Measurements from ENCODE around the gene SMOC2.

The SMOC2 gene

GRCh38 chr6:168574075-168574698 is 133.2 kb downstream of the SMOC2 start:
- DNase-seq (ENCODE audit: low read depth in 2 of 2) = no peak

GRCh38 chr6:168574699-168575195 is 133.8 kb downstream of the SMOC2 start:
- DNase-seq (ENCODE audit: low read depth in 2 of 2) = no peak

GRCh38 chr6:168575346-168576098 is 134.5 kb downstream of the SMOC2 start:
- no peak for DNase-seq (ENCODE audit: low read depth in 2 of 2)

GRCh38 chr6:168576388-168576787 is 135.4 kb downstream of the SMOC2 start:
- no peak for DNase-seq (ENCODE audit: low read depth in 2 of 2)

- DNase-seq (ENCODE audit: low read depth in 2 of 2) = no peak
These were observed 136.5 kb downstream of the SMOC2 start for GRCh38 chr6:168577496-168577895.

GRCh38 chr6:168578036-168578435 is 137.1 kb downstream of the SMOC2 start:
- DNase-seq (ENCODE audit: low read depth in 2 of 2) = no peak

GRCh38 chr6:168581236-168581635 is 140.3 kb downstream of the SMOC2 start:
- no peak for DNase-seq (ENCODE audit: low read depth in 2 of 2)

GRCh38 chr6:168581706-168582105 is 140.7 kb downstream of the SMOC2 start:
- no peak for DNase-seq (ENCODE audit: low read depth in 2 of 2)

- DNase-seq (ENCODE audit: low read depth in 2 of 2) = no peak
These were observed 141.6 kb downstream of the SMOC2 start for GRCh38 chr6:168582571-168582981.

GRCh38 chr6:168583126-168583525 is 142.1 kb downstream of the SMOC2 start:
- DNase-seq (ENCODE audit: low read depth in 2 of 2) = no peak

- no peak for DNase-seq (ENCODE audit: low read depth in 2 of 2)
These were observed 142.8 kb downstream of the SMOC2 start for GRCh38 chr6:168583821-168584220.

GRCh38 chr6:168584249-168584648 is 143.3 kb downstream of the SMOC2 start:
- DNase-seq (ENCODE audit: low read depth in 2 of 2) = no peak

- no peak for DNase-seq (ENCODE audit: low read depth in 2 of 2)
These were observed 143.7 kb downstream of the SMOC2 start for GRCh38 chr6:168584671-168585070.

- DNase-seq (ENCODE audit: low read depth in 2 of 2) = no peak
These were observed 144.5 kb downstream of the SMOC2 start for GRCh38 chr6:168585441-168585840.

GRCh38 chr6:168589275-168589674 is 148.3 kb downstream of the SMOC2 start:
- no peak for DNase-seq (ENCODE audit: low read depth in 2 of 2)

- no peak for DNase-seq (ENCODE audit: low read depth in 2 of 2)
These were observed 149.4 kb downstream of the SMOC2 start for GRCh38 chr6:168590406-168590805.

GRCh38 chr6:168596344-168596743 is 155.4 kb downstream of the SMOC2 start:
- no peak for DNase-seq (ENCODE audit: low read depth in 2 of 2)

- DNase-seq (ENCODE audit: low read depth in 2 of 2) = no peak
These were observed 156.5 kb downstream of the SMOC2 start for GRCh38 chr6:168597471-168597875.

- no peak for DNase-seq (ENCODE audit: low read depth in 2 of 2)
These were observed 157.5 kb downstream of the SMOC2 start for GRCh38 chr6:168598251-168599117.

- no peak for DNase-seq (ENCODE audit: low read depth in 2 of 2)
These were observed 158.1 kb downstream of the SMOC2 start for GRCh38 chr6:168599118-168599494.

- DNase-seq (ENCODE audit: low read depth in 2 of 2) = no peak
These were observed 158.9 kb downstream of the SMOC2 start for GRCh38 chr6:168599769-168600330.

GRCh38 chr6:168600381-168600780 is 159.4 kb downstream of the SMOC2 start:
- no peak for DNase-seq (ENCODE audit: low read depth in 2 of 2)

Data from stimulated activated CD8-positive, alpha-beta memory T cell treated with anti-CD3 and anti-CD28 coated beads, Interleukin-7, amount 100 ng/mL, for 1 hour (primary cell).